SH-SY5Y (cell line): Measurements from ENCODE around the gene CSK.

Experiments
- GATA2 ChIP-seq: IDR thresholded peaks from 2 replicates; pipeline ENCODE4 v1.6.1; 2011; ENCODE audit warnings: mild to moderate bottlenecking, low read depth, low read length
- GATA3 ChIP-seq: IDR thresholded peaks from 2 replicates; pipeline ENCODE4 v1.6.1; 2011; ENCODE audit warnings: low read depth, mild to moderate bottlenecking, low read length, moderate library complexity

- no peak for TF ChIP-seq GATA2
- TF ChIP-seq GATA3, result no peak
These were observed 59.2 kb downstream of the CSK start for GRCh38 chr15:74840851-74841775.
